GM10248 (cell line): ENCODE data around the gene PXT1.

Source experiments
- CTCF ChIA-PET: fragments of 300-600 bp; sonication (Branson Sonifier 250); formaldehyde crosslinking; extraction: SDS; loops from one replicate; lab custom pipeline; 2021; ENCODE audit warnings: antibody characterized with exemption; lab: Yijun Ruan, JAX
- POLR2A ChIA-PET: fragments of 350-650 bp; sonication (Branson Sonifier 250); formaldehyde crosslinking; extraction: SDS; loops from one replicate; lab custom pipeline; 2020; ENCODE audit warnings: antibody characterized with exemption; lab: Yijun Ruan, JAX
- DNase-seq: peaks from one replicate; pipeline ENCODE4 v3.0.0; 2012; ENCODE audit errors: extremely low spot score
- TF ChIP-seq, protein P1 (sequence below): IDR thresholded peaks from 2 replicates; pipeline ENCODE4 v1.5.1; 2012; ENCODE audit warnings: mild to moderate bottlenecking, low read depth; ENCODE audit errors: extremely low read depth, missing control alignments, control extremely low read depth

The PXT1 gene

DNA sequence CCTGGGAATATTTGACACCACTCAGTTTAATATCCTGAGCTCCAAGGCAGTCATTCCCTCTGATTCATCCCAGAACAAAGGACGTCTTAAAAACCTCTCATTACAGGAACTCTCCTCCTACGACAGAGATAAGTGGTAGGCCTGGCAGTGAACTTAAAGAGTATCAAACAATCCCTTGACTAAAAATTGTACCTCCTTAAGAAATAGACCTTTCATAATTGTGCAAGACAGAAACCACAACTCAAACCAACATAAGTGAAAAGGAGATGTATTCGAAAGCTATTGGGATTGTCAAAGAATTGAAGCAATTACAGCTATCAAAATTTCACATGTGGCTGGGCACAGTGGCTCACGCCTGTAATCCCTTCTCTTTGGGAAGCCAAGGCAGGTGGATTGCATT, 86.8 kb downstream of the PXT1 start:
- no peak for DNase-seq
- ChIA-PET POLR2A (no interaction called here), CTCF (interaction anchor here (0.9 to 17.3 kb wide), 6 partner anchors 9 to 261 kb away, joined by 3 to 323 read pairs (median 4); partner anchors contain the start of gene BNIP5)
- TF ChIP-seq, protein P1, sequence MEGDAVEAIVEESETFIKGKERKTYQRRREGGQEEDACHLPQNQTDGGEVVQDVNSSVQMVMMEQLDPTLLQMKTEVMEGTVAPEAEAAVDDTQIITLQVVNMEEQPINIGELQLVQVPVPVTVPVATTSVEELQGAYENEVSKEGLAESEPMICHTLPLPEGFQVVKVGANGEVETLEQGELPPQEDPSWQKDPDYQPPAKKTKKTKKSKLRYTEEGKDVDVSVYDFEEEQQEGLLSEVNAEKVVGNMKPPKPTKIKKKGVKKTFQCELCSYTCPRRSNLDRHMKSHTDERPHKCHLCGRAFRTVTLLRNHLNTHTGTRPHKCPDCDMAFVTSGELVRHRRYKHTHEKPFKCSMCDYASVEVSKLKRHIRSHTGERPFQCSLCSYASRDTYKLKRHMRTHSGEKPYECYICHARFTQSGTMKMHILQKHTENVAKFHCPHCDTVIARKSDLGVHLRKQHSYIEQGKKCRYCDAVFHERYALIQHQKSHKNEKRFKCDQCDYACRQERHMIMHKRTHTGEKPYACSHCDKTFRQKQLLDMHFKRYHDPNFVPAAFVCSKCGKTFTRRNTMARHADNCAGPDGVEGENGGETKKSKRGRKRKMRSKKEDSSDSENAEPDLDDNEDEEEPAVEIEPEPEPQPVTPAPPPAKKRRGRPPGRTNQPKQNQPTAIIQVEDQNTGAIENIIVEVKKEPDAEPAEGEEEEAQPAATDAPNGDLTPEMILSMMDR = no peak

DNA sequence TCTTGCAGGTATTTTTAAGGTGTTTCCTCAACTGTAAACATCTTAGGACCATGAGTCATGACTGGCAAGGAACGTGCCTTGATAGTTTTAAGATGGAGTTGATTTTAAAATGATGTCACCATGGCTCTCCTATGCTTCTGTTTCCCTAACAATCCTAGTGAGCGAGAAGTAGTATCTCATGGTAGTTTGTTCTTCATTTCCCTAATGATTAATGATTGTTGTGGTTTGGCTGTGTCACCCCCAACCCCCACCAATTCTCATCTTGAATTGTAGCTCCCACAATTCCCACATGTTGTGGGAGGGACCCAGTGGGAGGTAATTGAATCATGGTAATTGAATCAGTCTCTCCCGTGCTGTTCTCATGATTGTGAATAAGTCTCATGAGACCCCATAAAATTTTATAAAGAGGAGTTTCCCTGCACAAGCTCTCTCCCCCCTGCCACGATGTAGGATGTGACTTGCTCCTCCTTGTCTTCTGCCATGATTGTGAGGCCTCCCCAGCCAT, 89.2 kb downstream of the PXT1 start:
- TF ChIP-seq, protein P1 = no peak
- no peak for DNase-seq
- CTCF ChIA-PET = interaction anchor here (14.6 to 17.3 kb wide), 2 partner anchors 12 to 47 kb away, joined by 227 to 323 read pairs; partner anchors contain the start of gene BNIP5
- POLR2A ChIA-PET = no interaction called here

DNA sequence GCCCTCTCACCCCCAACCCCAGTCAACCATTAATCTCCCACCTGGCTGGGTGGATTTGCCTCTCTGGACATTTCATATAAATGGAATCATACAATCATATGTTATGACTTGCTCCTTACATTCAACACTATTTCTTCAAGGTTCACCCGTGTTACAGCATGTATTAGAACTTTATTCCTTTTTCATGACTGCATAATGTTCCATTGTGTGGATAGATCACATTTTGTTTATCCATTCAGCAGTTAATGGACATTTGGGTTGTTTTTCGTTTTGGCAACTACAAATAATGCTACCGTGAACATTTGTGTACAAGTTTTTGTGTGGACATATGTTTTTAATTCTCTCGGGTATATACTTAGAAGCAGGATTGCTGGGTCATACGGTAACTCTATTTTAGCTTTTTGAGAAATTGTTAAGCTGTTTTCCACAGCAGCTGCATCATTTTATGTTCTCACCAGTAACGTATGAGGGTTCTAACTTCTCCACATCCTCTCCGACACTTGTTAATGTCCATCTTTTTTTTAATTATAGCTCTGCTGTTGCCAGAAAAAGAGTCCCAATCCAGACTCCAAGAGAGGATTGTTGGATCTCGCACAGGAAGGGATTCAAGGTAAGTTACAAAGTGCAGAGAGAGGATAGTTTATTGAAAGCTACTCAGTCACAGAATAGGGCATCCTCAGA, 90.0 kb downstream of the PXT1 start:
- DNase-seq = no peak
- TF ChIP-seq, protein P1 = no peak
- CTCF ChIA-PET = interaction anchor here (0.6 to 17.3 kb wide), 7 partner anchors 8 to 643 kb away, joined by 3 to 323 read pairs (median 6); partner anchors contain the start of gene BNIP5
- POLR2A ChIA-PET = no interaction called here

DNA sequence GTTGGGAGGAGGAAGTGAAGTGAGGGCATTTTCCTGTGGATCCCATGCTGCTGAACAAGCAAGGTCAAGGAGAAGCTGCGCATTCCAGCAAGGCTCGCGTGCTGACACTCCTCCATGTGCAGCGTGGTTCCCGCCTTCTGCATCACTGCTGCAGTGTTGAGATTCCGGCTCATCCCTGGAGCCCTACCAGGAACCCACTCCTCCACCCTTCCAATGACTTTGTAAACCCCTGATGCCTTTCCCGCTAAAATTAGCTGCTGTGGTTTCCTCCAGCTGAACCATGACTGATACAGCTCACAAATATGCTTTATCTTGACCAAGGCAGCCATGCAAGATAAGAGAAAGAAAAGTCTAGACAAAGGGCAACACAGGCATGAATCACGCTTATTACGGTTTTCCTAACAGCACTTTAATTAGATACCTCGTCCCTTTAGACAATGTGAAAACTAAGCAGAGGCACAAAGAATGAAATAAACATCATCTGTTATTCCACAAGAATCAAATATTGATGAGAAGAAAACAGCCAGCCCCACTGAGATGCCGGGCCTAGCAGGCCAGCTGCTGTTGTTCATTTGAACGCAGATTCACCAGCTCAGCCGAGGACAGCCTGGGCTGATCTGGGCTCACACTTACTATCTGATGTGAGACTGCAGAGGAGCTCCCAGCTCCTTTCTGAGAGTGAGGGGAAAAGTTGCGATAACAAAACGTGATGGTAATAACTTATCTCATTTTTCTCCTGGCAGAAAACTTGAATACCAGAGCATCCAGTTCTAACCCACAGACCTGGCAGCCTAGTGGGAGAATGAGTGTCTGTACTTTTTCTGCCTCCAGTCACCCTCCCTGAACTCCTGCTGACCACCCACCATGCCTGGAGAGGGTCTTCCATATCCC, 91.7 kb downstream of the PXT1 start:
- DNase-seq = no peak

DNA sequence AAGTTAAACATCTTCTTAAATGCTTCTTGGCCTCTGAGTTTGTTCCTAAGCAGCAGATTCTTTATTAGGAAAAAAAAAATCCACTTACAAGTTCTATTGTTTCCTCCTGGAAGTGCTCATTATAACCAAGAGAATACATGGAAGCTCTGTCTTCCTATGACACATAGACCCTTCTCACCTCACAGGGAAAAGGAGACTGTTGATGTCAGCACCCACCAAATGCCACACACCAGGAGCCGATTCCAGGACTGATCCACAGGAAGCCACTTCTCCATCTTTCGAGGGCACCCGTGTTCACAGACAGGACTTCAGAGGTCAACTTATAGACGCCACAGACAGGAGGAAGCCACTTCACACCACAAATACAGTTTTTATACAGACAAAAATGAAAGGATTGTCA, 92.6 kb downstream of the PXT1 start:
- no peak for DNase-seq
- ChIA-PET POLR2A (no interaction called here), CTCF (interaction anchor here (2.2 to 17.7 kb wide), 5 partner anchors 7 to 48 kb away, joined by 6 to 323 read pairs (median 10); partner anchors contain the start of gene BNIP5)
- TF ChIP-seq, protein P1 = no peak

More for the DNA sequence above, 91.7 kb downstream of the PXT1 start:
- TF ChIP-seq, protein P1 = no peak
- CTCF ChIA-PET = interaction anchor here (1.9 to 17.3 kb wide), 5 partner anchors 10 to 49 kb away, joined by 4 to 323 read pairs (median 9); partner anchors contain the start of gene BNIP5
- POLR2A ChIA-PET = no interaction called here

DNA sequence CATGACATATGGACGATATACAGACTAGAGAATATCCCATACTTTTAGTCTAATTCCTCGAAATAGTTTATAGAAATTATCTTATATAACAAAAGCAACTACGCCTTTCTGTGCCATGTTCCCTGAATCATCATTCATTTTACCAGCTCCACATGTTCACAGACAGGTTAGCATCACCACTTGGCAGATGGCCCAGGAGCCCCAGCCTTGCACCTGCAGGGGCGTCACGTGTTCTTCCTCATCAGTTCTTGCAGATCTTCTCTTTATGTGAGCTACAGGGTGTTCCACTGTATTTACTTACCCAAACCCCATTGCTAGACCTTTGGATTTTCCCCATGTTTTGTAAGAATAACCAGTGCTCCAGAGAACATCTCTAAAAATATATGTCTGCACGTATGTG, 93.4 kb downstream of the PXT1 start:
- TF ChIP-seq, protein P1 = no peak
- ChIA-PET POLR2A (no interaction called here), CTCF (interaction anchor here (1.0 to 17.7 kb wide), 3 partner anchors 8 to 36 kb away, joined by 3 to 323 read pairs (median 323); partner anchors contain the start of gene BNIP5)
- DNase-seq = no peak
